Stimulated activated CD8-positive, alpha-beta memory T cell treated with anti-CD3 and anti-CD28 coated beads, Interleukin-4, amount 100 ng/mL, for 1 hour (primary cell): ENCODE measurements around the gene PRPF6.
"Not testable (repeated sequence)": the region's sequence is repeated elsewhere in the genome, so short reads cannot be mapped to it uniquely, and the experiment has no call there.

Experiments used
- DNase-seq, 2 donors: peaks; one replicate each; pipeline ENCODE4 v3.0.0-alpha.2; 2020; ENCODE audit warnings: low read depth in 2 of 2, low spot score in 1 of 2

PRPF6 gene

GRCh38 chr20:63960654-63961621 is 20.0 kb upstream of the PRPF6 start:
- not testable (repeated sequence) for DNase-seq

DNA sequence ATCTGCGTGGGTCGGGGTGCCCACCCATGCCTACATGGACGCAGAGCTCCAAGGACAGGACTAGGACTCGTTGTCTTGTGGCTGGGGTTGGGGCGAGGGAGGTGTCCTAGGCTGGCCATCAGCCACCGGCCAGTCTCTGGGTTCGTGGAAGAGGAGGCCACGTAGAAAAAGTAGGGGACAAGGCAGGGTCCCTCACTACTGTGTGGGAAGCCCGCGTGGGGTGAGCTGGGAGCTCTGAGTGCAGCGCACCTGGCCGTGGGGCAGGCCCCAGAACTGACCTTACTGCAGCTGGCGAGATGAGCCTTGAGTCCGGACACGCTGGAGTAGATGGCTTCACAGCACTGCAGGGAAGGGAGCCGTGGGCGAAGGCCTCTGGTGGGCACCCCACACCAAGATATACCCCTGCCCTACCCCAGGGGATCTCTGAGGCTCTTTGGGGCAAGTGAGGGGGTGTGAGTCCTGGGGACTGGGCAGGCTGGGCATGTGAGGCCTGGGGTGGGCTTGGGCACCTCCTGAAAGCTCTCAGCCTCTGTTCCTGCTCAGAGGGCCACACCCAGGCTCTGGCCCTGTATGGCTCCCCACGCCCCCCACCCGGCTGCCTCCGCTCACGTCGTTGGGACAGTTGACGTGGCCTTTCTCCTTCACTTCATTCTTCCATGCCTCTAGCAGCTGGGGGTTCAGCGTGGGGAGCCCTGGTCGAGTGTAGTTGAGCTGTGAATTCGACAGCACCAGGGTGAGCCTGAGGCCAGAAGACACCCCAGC is 19.1 kb upstream of the PRPF6 start:
- no peak for DNase-seq

- no peak for DNase-seq
Measured at GRCh38 chr20:63962426-63963347, 18.2 kb upstream of the PRPF6 start.

DNA sequence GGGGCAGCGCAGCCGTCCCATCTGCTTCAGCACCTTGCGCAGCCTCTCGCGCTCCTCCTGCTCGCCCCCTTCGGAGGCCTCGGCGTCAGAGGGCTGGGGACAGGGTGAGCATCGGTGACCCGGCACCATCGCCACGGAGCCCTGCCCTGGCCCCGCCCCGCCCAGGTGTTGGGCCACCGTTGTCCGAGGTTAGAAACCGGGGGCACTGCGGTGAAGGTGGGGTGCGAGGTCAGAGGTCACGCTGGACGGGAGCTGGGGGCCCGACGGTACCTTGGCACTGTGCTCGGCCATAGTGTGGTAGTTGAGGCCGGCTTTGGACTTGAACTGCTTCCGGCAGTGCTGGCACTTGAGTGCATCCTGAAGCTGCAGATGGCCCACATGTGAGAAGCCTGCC is 17.6 kb upstream of the PRPF6 start:
- DNase-seq = no peak

DNA sequence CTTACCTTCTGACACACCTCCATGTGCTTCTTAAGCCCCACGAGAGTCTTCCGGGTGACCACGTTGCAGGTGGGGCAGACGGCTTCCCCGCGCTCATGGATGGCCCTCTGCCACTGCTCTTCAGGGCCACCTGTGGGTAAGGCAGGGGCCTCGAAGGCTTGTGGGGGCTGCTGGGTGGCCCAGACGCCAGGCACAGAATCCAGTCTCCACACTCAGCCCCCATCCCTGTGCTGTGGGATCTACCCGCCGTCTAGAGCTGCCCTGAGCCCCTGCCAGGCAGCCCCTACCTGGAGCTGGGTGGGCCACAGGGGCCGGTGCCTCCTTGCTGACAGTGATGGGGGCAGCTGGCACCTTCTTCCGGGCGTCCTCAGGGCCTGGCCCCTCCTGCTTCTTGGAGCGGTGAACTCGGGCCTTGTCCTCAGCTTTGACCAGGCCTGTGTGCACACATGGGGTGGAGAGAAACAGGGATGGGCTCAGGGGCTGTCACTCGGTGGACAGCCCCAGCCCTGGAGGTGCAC is 17.1 kb upstream of the PRPF6 start:
- no peak for DNase-seq

- no peak for DNase-seq
Measured at GRCh38 chr20:63964412-63964811, 16.5 kb upstream of the PRPF6 start.

DNA sequence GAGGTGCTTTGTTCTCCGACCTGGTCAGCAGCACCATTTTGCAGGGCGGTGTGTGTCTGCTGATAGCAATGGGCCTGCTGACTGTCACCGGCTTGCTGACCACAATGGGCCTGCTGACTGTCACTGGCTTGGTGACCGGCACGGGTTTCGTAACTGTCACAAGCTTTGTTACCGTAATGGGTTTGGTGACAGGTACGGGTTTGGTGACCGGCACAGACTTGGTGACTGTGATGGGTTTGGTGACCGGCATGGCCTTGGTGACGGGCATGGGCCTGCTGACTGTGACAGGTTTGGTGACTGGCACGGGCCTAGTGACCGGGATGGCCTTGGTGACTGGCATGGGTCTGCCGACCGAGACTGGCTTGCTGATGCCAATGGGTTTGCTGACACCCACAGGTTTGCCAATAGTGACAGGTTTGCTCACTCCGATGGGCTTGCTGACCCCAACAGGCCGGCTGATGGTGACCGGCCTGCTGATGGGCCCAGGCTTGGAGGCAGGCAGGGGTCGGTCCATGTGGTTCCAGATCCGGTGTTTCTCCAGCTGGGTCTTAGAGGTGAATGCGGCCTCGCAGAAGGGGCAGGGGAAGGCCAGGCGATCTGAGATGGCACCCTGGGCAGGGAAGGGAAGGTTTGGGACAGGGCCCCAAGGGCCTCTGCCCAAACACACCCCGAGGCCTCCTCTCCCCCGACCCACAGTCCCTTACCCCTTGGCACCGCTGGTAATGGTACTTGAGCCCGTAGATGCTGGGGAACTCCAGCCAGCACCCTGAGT is 14.6 kb upstream of the PRPF6 start:
- DNase-seq = no peak

DNA sequence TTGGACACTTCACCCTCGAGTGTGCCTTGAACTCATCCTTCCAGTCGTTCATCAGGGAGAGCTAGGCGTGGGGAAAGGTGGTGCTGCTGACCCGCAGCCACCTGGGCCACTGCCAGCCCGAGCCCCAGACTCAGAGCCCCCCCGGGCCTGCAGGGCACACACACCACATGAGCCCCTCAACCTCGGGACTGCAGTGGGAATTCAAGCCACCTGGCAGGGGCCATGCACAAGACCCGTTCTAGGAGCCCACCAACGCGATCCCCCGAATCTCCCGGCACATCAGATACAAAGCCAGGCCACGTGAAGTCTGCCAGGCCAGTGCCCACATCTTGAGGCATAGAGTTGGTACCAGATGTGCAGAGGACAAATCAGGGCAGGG is 14.0 kb upstream of the PRPF6 start:
- DNase-seq = no peak

DNA sequence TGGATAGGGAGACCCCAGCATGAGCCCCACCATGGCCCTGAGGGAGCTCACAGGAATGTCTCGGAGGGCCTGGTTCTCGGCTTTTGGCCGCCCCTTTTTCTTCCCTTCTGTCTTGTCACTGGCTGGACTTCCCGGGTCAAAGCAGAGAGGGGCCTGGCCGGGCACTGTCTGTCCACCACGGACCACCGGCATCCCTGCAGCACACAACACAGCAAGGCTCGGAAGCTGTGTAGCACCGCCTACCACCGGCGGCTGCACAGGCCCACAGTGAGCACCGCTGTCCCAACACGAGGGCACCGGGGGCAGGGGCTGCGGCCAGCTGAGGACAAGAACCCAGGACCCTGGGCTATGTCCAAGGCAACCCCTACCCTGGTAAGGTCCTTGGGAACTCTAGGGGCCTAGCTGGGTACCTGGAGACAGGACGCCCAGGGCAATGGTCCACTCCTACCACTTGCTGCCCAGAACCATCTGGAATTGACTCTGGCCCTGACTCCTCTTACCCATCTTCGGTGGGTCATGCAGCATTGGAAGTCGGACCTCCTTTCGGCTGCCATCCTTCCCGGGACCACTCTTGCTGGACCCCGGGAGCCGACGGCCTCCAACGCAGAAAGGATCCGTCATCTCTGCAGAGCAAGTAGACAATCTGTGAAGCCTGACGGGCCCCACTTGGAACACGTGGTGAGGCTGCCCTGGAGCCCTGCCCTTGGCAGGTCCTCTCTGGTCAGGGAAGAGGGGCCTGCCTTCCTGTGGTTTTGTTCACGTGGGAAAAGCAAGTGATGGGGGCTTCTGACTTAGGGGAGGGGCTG is 13.4 kb upstream of the PRPF6 start:
- DNase-seq = no peak

- DNase-seq = no peak
Measured at GRCh38 chr20:63968136-63968927, 12.6 kb upstream of the PRPF6 start.

GRCh38 chr20:63968928-63969760 is 11.8 kb upstream of the PRPF6 start:
- no peak for DNase-seq

DNA sequence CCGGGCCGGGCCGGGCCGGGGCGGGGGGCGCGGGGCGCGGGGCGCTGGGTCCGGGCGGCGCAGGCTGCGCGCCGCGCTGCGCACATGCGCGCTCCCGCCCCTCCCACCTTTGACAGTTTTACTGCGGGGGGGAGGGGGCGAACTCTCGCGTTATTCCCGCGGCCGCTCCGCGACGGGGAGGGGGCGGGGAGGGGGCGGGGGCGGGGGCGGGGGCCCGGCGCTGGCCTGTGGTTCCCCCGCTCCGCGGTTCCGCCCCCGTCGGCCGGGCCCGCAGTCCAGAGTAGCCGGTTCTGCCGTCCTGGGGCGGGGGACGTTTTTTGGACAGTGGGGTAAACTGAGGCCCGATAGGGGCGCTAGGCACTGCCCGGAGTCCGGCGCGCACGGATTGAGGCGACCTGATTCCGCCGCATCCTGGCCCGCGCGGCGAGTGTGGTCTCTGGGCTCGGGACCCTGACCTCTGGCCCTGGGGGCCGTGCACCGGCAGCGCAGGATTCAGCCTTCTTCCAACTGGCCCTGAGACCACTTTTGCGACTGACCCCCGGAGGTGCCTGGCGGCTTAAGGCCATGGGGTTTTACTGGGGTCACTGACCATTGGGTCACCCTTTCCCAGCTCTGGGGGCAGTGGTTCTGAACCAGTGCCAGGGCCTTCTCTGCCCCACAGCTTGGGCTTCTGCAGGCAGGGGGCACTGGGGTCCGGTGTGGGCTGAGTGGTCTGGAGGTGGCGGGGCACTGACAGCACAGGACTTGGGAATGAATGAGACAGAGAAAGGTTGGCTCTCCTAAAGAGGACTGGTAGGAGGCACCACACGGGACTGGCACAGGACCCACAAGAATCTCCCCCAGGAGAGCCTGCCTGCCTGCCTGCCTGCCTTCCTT is 10.9 kb upstream of the PRPF6 start, which contains the start of gene ZNF512B:
TSS of gene ZNF512B (minus strand) at position 93 of the 876 bp plus-strand sequence. CDS start 1,980 bp downstream, outside the sequence.
- peak in 1 of 2 donors; percentile 25 for DNase-seq

- no peak for DNase-seq
Measured at GRCh38 chr20:63970714-63971431, 10.1 kb upstream of the PRPF6 start.

- not testable (repeated sequence) for DNase-seq
Measured at GRCh38 chr20:63971960-63972311, 9.0 kb upstream of the PRPF6 start.

- no peak for DNase-seq
Measured at GRCh38 chr20:63972312-63973159, 8.4 kb upstream of the PRPF6 start.
